ENCODE measurements around the gene EEFSEC. TPM values are rescaled to one million over a fixed set of nuclear protein-coding genes. Genes with fewer than 3 reads are reported as not detected.

EEFSEC gene
- total and polyA plus RNA-seq, 2 of the 4 experiments (the other 2 are of a cell fraction), result 4.5 to 9.3 TPM

DNA sequence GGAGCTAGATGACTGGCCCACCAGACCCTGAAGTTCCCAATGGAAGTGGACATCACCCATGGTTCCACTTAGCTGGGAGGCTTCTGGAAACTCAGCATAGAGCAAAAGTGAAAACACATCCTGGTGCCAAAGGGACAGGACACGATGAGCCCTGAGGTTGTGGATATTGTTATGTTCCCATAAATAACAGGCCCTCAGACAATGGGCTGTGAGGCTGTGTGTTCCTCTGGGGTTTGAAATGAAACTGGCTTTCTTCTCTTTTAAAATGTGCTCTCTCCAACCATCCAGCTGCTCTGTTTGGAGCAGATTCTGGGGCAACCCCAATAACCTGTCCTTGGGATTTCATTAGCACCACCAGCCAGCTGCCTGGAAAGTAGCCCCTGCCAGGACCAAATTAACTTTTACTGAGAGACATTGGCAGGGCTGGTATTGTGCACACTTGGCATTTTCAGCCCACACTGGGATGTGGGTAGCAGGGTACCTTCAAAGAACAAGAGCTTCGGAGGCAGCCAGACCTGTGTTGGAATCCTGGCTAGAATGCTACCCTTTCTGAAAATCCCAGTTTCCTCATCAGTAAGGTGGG lies 215.9 kb downstream of the EEFSEC start:
- no TSS peak for BruUV-seq (replicated peaks)
- Histone ChIP-seq H3K9me1 (ENCODE audit: insufficient read depth, low read length) (peaks cover 10% of the 10 kb centered on the region; the same call in 1 of the 2 replicates), H3K18ac (ENCODE audit: low read depth, low read length) (no peak overlapping the region), H3K4me3 (ENCODE audit: insufficient read depth, low read depth, low read length) (no peak overlapping the region), H4K5ac (ENCODE audit: low read depth, low read length) (no peak overlapping the region), H2BK15ac (ENCODE audit: low read depth, low read length) (no peak overlapping the region), H2AK9ac (replicated peaks; ENCODE audit: low read depth, low read length, poor library complexity) (no peak overlapping the region), H4K91ac (ENCODE audit: insufficient read depth, low read depth, low read length) (no peak overlapping the region), H2AK5ac (ENCODE audit: low read depth, low read length) (no peak overlapping the region), H4K8ac (ENCODE audit: low read depth in 2 of 2, low read length in 2 of 2) (no peak overlapping the region), H2BK20ac (ENCODE audit: low read depth, low read length) (no peak overlapping the region), H2AFZ (replicated peaks; ENCODE audit: low read length, poor library complexity) (no peak overlapping the region), H2BK5ac (ENCODE audit: low read depth, low read length, poor library complexity, severe bottlenecking) (no peak overlapping the region), H3K9me3 (ENCODE audit: control insufficient read depth, insufficient read depth, low read length) (no peaks in the 10 kb centered on the region), H3K4me2 (ENCODE audit: low read depth, low read length) (no peak overlapping the region), H3K23ac (ENCODE audit: low read depth, low read length) (no peak overlapping the region), H3K9ac (ENCODE audit: low read depth, low read length) (no peak overlapping the region), H3K79me1 (ENCODE audit: low read depth in 1 of 2, low read length in 2 of 2) (no peaks in the 10 kb centered on the region), H3K4me1 (ENCODE audit: control insufficient read depth, insufficient read depth, low read length) (no peaks in the 10 kb centered on the region), H3K27ac (ENCODE audit: insufficient read depth, low read length) (no peak overlapping the region), H3K4ac (ENCODE audit: low read depth, low read length) (no peak overlapping the region), H2BK120ac (ENCODE audit: low read depth, low read length) (no peak overlapping the region), H3K27me3 (ENCODE audit: control insufficient read depth, insufficient read depth, low read length) (no peaks in the 10 kb centered on the region), H4K20me1 (ENCODE audit: insufficient read depth, low read length) (no peaks in the 10 kb centered on the region; the same call in 1 of the 2 replicates), H3K14ac (replicated peaks; ENCODE audit: low read depth, low read length) (no peak overlapping the region), H3K56ac (ENCODE audit: extremely low read depth, insufficient read depth, low read length) (no peak overlapping the region), H3K36me3 (ENCODE audit: control insufficient read depth, insufficient read depth, low read length) (no peaks in the 10 kb centered on the region)
- DNase-seq, result no peak
- dilution Hi-C loops (cut with HindIII; ENCODE audit: low sequenced_read_pairs, unreplicated experiment), result no loop called here
- intact Hi-C loops (cut with micrococcal nuclease), result no loop called here
- no peak for ATAC-seq (ENCODE audit: low read depth)
- ChIA-PET CTCF (no interaction called here), POLR2A (ENCODE audit: unreplicated experiment) (no interaction called here)
- in situ Hi-C loops (cut with MboI; ENCODE audit: low sequenced_read_pairs), result no loop called here
- no CpG with 5 or more reads among the region's 2 CpGs for WGBS, 2 experiments (ENCODE audit: extremely low coverage in 2 of 2, insufficient read length in 1 of 2)
- TF ChIP-seq POLR2A (IDR thresholded peaks at IDR 0.05; ENCODE audit: low read depth, low read length) (no peak), MAFK (IDR thresholded peaks at IDR 0.05; ENCODE audit: low read depth, low read length) (no peak), MXI1 (IDR thresholded peaks at IDR 0.05; ENCODE audit: borderline replicate concordance, low read depth, low read length) (no peak), RAD21 (IDR thresholded peaks at IDR 0.05; ENCODE audit: low read length) (no peak), CHD1 (IDR thresholded peaks at IDR 0.05; ENCODE audit: low read depth, low read length) (no peak), SMC3 (IDR thresholded peaks at IDR 0.05; ENCODE audit: low read depth, low read length) (no peak), FOS (IDR thresholded peaks at IDR 0.05; ENCODE audit: low read depth, low read length) (no peak), RFX5 (IDR thresholded peaks at IDR 0.05; ENCODE audit: low read depth, low read length) (no peak), USF2 (IDR thresholded peaks at IDR 0.05; ENCODE audit: low read depth, low read length) (no peak), MAZ (IDR thresholded peaks at IDR 0.05; ENCODE audit: borderline replicate concordance, low read depth, low read length) (no peak), CEBPB (IDR thresholded peaks at IDR 0.05; ENCODE audit: low read depth, low read length) (no peak), RCOR1 (IDR thresholded peaks at IDR 0.05; ENCODE audit: insufficient replicate concordance, low read length) (no peak), BHLHE40 (IDR thresholded peaks at IDR 0.05; ENCODE audit: low read depth, low read length) (no peak), NFE2L2 (IDR thresholded peaks at IDR 0.05; ENCODE audit: low read depth, low read length) (no peak), CTCF (conservative IDR thresholded peaks at IDR 0.05; ENCODE audit: low read depth, low read length) (no peak)
- TF ChIP-seq, protein P1, sequence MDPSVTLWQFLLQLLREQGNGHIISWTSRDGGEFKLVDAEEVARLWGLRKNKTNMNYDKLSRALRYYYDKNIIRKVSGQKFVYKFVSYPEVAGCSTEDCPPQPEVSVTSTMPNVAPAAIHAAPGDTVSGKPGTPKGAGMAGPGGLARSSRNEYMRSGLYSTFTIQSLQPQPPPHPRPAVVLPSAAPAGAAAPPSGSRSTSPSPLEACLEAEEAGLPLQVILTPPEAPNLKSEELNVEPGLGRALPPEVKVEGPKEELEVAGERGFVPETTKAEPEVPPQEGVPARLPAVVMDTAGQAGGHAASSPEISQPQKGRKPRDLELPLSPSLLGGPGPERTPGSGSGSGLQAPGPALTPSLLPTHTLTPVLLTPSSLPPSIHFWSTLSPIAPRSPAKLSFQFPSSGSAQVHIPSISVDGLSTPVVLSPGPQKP (IDR thresholded peaks at IDR 0.05; ENCODE audit: borderline replicate concordance, low read depth, low read length), result no peak
